Testis (tissue), 2 donors: ENCODE measurements around the gene DNLZ.

Experiments
- CTCF ChIP-seq, 3 experiments: fragments of 450-650 bp in 2 of 3; fragments of 200-600 bp in 1 of 3; sonication (generic) in 1 of 3; IDR thresholded peaks; one replicate each; pipeline ENCODE4 v1.5.1; 2016 to 2019; ENCODE audit warnings: antibody characterized with exemption in 3 of 3, mild to moderate bottlenecking in 2 of 3, moderate library complexity in 1 of 3
- POLR2A ChIP-seq: fragments of 450-650 bp; IDR thresholded peaks from one replicate; pipeline ENCODE4 v1.6.1; 2017; ENCODE audit warnings: antibody characterized with exemption, mild to moderate bottlenecking, moderate library complexity

GRCh38 chr9:136340356-136341041 is 23.0 kb downstream of the DNLZ start:
- TF ChIP-seq CTCF (IDR thresholded peaks at IDR 0.05), result no peak
- no peak for TF ChIP-seq POLR2A
